HepG2 (cell line): Measurements from ENCODE around the gene TTC23. TPM values are rescaled to one million over a fixed set of nuclear protein-coding genes. Genes with fewer than 3 reads are reported as not detected.

Source experiments
- ARHGAP35 ChIP-seq: sonication (generic); formaldehyde crosslinking; IDR thresholded peaks from 2 replicates; pipeline ENCODE4 v1.9.0; 2022; ENCODE audit warnings: mild to moderate bottlenecking, inconsistent platforms, moderate library complexity, missing genetic modification reagents, borderline replicate concordance
- BORCS8-MEF2B ChIP-seq: sonication (generic); formaldehyde crosslinking; IDR thresholded peaks from 2 replicates; pipeline ENCODE4 v1.8.0; 2022; ENCODE audit warnings: mild to moderate bottlenecking, missing genetic modification reagents
- DNMT3B ChIP-seq: conservative IDR thresholded peaks from 2 replicates; pipeline ENCODE4 v1.6.1; 2016; ENCODE audit warnings: missing biosample characterization, control low read depth
- EEA1 ChIP-seq: sonication (generic); formaldehyde crosslinking; IDR thresholded peaks from 2 replicates; pipeline ENCODE4 v1.5.1; 2020; ENCODE audit warnings: mild to moderate bottlenecking, missing genetic modification reagents, borderline replicate concordance
- FOXK1 ChIP-seq: sonication (generic); formaldehyde crosslinking; IDR thresholded peaks from 2 replicates; pipeline ENCODE4 v1.4.0; 2020; ENCODE audit warnings: low read depth, missing genetic modification reagents, borderline replicate concordance
- GATAD2A ChIP-seq: IDR thresholded peaks from 2 replicates; pipeline ENCODE4 v1.6.1; 2016
- HCFC1 ChIP-seq: fragments of 150-350 bp; IDR thresholded peaks from 2 replicates; pipeline ENCODE4 v1.6.1; 2014; ENCODE audit warnings: low read depth, low read length
- MAFF ChIP-seq: IDR thresholded peaks from 2 replicates; pipeline ENCODE4 v1.6.1; 2011; ENCODE audit warnings: low read depth, low read length, improper control_type of control experiment
- MBD4 ChIP-seq: IDR thresholded peaks from 2 replicates; pipeline ENCODE4 v1.6.1; 2012; ENCODE audit warnings: low read length, inconsistent platforms, borderline replicate concordance
- MTF2 ChIP-seq: sonication (generic); formaldehyde crosslinking; IDR thresholded peaks from 2 replicates; pipeline ENCODE4 v1.5.0; 2020; ENCODE audit warnings: missing genetic modification reagents, borderline replicate concordance
- NFYB ChIP-seq: sonication (generic); formaldehyde crosslinking; IDR thresholded peaks from 2 replicates; pipeline ENCODE4 v1.4.0; 2020; ENCODE audit warnings: missing genetic modification reagents
- PHF8 ChIP-seq: sonication (generic); formaldehyde crosslinking; IDR thresholded peaks from 2 replicates; pipeline ENCODE4 v1.5.0; 2020; ENCODE audit warnings: missing genetic modification reagents
- SALL1 ChIP-seq: sonication (generic); formaldehyde crosslinking; IDR thresholded peaks from 2 replicates; pipeline ENCODE4 v1.8.0; 2022; ENCODE audit warnings: mild to moderate bottlenecking, missing genetic modification reagents
- SOX6 ChIP-seq, 2 experiments: fragments of 450-650 bp in 1 of 2; sonication (generic) in 1 of 2; formaldehyde crosslinking in 1 of 2; IDR thresholded peaks; 2 replicates each; pipeline versions ENCODE4 v1.4.0 to v1.6.1; 2017 to 2020; ENCODE audit warnings: antibody characterized with exemption in 1 of 2, mild to moderate bottlenecking in 1 of 2, missing genetic modification reagents in 1 of 2
- STAG1 ChIP-seq: sonication (generic); formaldehyde crosslinking; IDR thresholded peaks from 2 replicates; pipeline ENCODE4 v1.4.0; 2020; ENCODE audit warnings: missing genetic modification reagents
- TGIF2 ChIP-seq: IDR thresholded peaks from 2 replicates; pipeline ENCODE4 v1.6.1; 2016; ENCODE audit warnings: control low read depth, missing compliant biosample characterization
- XRCC5 ChIP-seq: fragments of 200-400 bp; formaldehyde crosslinking; optimal IDR thresholded peaks from 2 replicates; pipeline ENCODE3; 2017; ENCODE audit warnings: mild to moderate bottlenecking, low read length
- ZNF20 ChIP-seq: sonication (generic); formaldehyde crosslinking; IDR thresholded peaks from 2 replicates; pipeline ENCODE4 v1.4.0; 2020; ENCODE audit warnings: mild to moderate bottlenecking, moderate library complexity, missing genetic modification reagents
- ZNF251 ChIP-seq: sonication (generic); formaldehyde crosslinking; IDR thresholded peaks from 2 replicates; pipeline ENCODE4 v1.9.0; 2021; ENCODE audit warnings: mild to moderate bottlenecking, missing genetic modification reagents
- ZNF335 ChIP-seq: sonication (generic); formaldehyde crosslinking; IDR thresholded peaks from 2 replicates; pipeline ENCODE4 v1.4.0; 2020; ENCODE audit warnings: missing genetic modification reagents
- ZNF607 ChIP-seq: sonication (generic); formaldehyde crosslinking; IDR thresholded peaks from 2 replicates; pipeline ENCODE4 v1.5.1; 2020; ENCODE audit warnings: missing genetic modification reagents, mild to moderate bottlenecking, borderline replicate concordance
- ZNF652 ChIP-seq: IDR thresholded peaks from 2 replicates; pipeline ENCODE4 v1.6.1; 2016; ENCODE audit warnings: low read depth, borderline replicate concordance
- ZSCAN25 ChIP-seq: sonication (generic); formaldehyde crosslinking; IDR thresholded peaks from 2 replicates; pipeline ENCODE4 v1.8.0; 2022; ENCODE audit warnings: mild to moderate bottlenecking, missing genetic modification reagents
- ZSCAN30 ChIP-seq: sonication (generic); formaldehyde crosslinking; IDR thresholded peaks from 2 replicates; pipeline ENCODE4 v1.5.0; 2020; ENCODE audit warnings: mild to moderate bottlenecking, missing genetic modification reagents
- polyA plus RNA-seq, 8 experiments: library from polyadenylated mRNA; depleted of rRNA in 3 of 8; stranded (reverse) in 7 of 8; unstranded in 1 of 8; fragments of >200 nt; fragmentation: Illumina TruSeq in 4 of 8; extraction: Trizol in 4 of 8; gene quantifications; 2 replicates each; pipeline versions ENCODE4 v1.2.1 to v1.2.3, GENCODE V29; 2011 to 2016; ENCODE audit warnings: low read depth in 4 of 8, missing spikeins in 1 of 8, mixed read lengths in 1 of 8; ENCODE audit not compliant: insufficient read depth in 1 of 8
- total RNA-seq, 5 experiments: library from RNA; depleted of rRNA; stranded (reverse); fragments of >200 nt; fragmentation: Illumina TruSeq; extraction: Trizol; gene quantifications; 2 replicates each; pipeline ENCODE4 v1.2.3, GENCODE V29; 2016; ENCODE audit warnings: low read depth in 1 of 5
- TF ChIP-seq, protein P1 (sequence below): sonication (generic); formaldehyde crosslinking; IDR thresholded peaks from 2 replicates; pipeline ENCODE4 v1.5.1; 2020; ENCODE audit warnings: mild to moderate bottlenecking, missing genetic modification reagents, moderate library complexity
- TF ChIP-seq, protein P2 (sequence below): sonication (generic); formaldehyde crosslinking; IDR thresholded peaks from 2 replicates; pipeline ENCODE4 v1.5.1; 2020; ENCODE audit warnings: mild to moderate bottlenecking, moderate library complexity, missing genetic modification reagents
- TF ChIP-seq, protein P3 (sequence below): sonication (generic); formaldehyde crosslinking; IDR thresholded peaks from 2 replicates; pipeline ENCODE4 v1.4.0; 2020; ENCODE audit warnings: missing genetic modification reagents

TTC23 gene
- total and polyA plus RNA-seq, 2 of the 13 experiments (the other 11 are each of a cell fraction or from before 2014, with no cell fraction given) = 1.6 to 11.7 TPM

DNA sequence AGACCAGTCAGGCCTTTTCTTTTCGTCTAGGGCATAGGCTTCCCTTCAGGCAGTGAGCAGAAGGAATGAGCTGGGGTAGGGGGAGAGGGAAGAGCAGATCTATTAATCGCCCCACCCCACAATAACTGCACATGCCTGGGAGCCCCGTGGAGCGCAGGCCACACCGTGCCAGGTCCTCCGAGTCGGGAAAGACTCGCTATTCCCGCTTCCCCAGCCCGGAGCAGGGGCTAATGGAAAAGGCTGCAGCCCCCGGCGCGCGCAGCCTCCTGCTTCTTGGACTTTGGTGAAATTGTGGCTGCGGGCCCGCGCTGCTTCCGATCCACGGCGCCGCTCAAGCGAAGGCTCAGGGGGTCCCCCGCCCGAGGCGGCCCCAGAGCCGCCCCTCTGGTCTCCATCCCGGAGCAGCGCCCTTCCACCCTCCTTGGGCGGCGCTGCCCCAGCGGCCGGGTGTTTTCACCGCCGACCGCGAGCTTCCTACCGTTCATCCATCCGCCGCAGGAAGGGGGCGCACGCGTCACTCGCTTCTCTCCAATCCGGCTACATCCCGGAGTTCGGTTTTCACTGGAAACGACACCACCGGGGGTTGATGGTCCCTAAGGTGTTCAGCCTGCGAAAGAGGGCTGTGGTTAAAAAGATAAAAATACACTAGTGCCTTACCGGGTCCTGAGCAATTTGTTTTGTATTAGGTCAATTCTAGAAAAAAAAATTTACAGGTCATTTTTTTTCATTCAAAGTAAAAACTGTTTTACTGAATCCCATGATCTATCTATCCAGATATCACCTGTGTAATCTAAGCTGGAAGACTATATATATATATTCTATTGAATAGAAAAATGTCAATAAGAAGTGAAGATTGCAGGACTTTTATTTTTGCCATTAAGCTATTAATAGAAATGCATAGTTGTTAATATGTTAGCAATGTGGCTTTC is 148.9 kb downstream of the TTC23 start (continued):
- TF ChIP-seq, protein P1, sequence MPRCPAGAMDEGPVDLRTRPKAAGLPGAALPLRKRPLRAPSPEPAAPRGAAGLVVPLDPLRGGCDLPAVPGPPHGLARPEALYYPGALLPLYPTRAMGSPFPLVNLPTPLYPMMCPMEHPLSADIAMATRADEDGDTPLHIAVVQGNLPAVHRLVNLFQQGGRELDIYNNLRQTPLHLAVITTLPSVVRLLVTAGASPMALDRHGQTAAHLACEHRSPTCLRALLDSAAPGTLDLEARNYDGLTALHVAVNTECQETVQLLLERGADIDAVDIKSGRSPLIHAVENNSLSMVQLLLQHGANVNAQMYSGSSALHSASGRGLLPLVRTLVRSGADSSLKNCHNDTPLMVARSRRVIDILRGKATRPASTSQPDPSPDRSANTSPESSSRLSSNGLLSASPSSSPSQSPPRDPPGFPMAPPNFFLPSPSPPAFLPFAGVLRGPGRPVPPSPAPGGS (CRISPR knock-in tag) = 0 out of 2 replicates have a peak, but pooled peaks have one; percentile 20
- TF ChIP-seq HCFC1 (no peak), GATAD2A (CRISPR knock-in tag) (peak; percentile 37; the same call in 1 of the 2 replicates), ARHGAP35 (no peak), NFYB (CRISPR knock-in tag) (no peak), SALL1 (peak; percentile 19; the same call in 1 of the 2 replicates), MBD4 (no peak), BORCS8-MEF2B (CRISPR knock-in tag) (no peak), ZNF335 (CRISPR knock-in tag) (no peak), STAG1 (peak; percentile 85), ZNF652 (CRISPR knock-in tag) (no peak), MAFF (no peak), PHF8 (CRISPR knock-in tag) (no peak), ZNF20 (CRISPR knock-in tag) (no peak), ZNF607 (CRISPR knock-in tag) (0 out of 2 replicates have a peak, but pooled peaks have one; percentile 29), FOXK1 (CRISPR knock-in tag) (peak; percentile 47; the same call in 1 of the 2 replicates), DNMT3B (0 out of 2 replicates have a peak, but pooled peaks have one; percentile 30), ZNF251 (CRISPR knock-in tag) (no peak), ZSCAN25 (CRISPR knock-in tag) (no peak), ZSCAN30 (CRISPR knock-in tag) (no peak), TGIF2 (CRISPR knock-in tag) (no peak), MTF2 (CRISPR knock-in tag) (0 out of 2 replicates have a peak, but pooled peaks have one; percentile 41), SOX6 (IDR thresholded peaks at IDR 0.05) (no peak), SOX6 (CRISPR knock-in tag; IDR thresholded peaks at IDR 0.05) (peak; percentile 27; the same call in 1 of the 2 replicates), EEA1 (CRISPR knock-in tag) (no peak), XRCC5 (peak; percentile 79)
- TF ChIP-seq, protein P2, sequence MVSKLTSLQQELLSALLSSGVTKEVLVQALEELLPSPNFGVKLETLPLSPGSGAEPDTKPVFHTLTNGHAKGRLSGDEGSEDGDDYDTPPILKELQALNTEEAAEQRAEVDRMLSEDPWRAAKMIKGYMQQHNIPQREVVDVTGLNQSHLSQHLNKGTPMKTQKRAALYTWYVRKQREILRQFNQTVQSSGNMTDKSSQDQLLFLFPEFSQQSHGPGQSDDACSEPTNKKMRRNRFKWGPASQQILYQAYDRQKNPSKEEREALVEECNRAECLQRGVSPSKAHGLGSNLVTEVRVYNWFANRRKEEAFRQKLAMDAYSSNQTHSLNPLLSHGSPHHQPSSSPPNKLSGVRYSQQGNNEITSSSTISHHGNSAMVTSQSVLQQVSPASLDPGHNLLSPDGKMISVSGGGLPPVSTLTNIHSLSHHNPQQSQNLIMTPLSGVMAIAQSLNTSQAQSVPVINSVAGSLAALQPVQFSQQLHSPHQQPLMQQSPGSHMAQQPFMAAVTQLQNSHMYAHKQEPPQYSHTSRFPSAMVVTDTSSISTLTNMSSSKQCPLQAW (CRISPR knock-in tag) = peak; percentile 35; the same call in 1 of the 2 replicates
- TF ChIP-seq, protein P3, sequence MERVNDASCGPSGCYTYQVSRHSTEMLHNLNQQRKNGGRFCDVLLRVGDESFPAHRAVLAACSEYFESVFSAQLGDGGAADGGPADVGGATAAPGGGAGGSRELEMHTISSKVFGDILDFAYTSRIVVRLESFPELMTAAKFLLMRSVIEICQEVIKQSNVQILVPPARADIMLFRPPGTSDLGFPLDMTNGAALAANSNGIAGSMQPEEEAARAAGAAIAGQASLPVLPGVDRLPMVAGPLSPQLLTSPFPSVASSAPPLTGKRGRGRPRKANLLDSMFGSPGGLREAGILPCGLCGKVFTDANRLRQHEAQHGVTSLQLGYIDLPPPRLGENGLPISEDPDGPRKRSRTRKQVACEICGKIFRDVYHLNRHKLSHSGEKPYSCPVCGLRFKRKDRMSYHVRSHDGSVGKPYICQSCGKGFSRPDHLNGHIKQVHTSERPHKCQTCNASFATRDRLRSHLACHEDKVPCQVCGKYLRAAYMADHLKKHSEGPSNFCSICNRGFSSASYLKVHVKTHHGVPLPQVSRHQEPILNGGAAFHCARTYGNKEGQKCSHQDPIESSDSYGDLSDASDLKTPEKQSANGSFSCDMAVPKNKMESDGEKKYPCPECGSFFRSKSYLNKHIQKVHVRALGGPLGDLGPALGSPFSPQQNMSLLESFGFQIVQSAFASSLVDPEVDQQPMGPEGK (CRISPR knock-in tag) = peak; percentile 30; the same call in 1 of the 2 replicates
